HG03571 (cell line): ENCODE measurements around the gene SULT6B1.
A peak's percentile ranks its signal among the peaks of the same experiment; 100 is the strongest.
"Not testable (repeated sequence)": the region's sequence is repeated elsewhere in the genome, so short reads cannot be mapped to it uniquely, and the experiment has no call there.

Source experiments
- ATAC-seq: cut with Tn5 transposase; IDR thresholded peaks from one replicate; pipeline ENCODE4 v1.9.1; 2021; ENCODE audit not compliant: unreplicated experiment

SULT6B1 gene, protein sequence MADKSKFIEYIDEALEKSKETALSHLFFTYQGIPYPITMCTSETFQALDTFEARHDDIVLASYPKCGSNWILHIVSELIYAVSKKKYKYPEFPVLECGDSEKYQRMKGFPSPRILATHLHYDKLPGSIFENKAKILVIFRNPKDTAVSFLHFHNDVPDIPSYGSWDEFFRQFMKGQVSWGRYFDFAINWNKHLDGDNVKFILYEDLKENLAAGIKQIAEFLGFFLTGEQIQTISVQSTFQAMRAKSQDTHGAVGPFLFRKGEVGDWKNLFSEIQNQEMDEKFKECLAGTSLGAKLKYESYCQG

DNA sequence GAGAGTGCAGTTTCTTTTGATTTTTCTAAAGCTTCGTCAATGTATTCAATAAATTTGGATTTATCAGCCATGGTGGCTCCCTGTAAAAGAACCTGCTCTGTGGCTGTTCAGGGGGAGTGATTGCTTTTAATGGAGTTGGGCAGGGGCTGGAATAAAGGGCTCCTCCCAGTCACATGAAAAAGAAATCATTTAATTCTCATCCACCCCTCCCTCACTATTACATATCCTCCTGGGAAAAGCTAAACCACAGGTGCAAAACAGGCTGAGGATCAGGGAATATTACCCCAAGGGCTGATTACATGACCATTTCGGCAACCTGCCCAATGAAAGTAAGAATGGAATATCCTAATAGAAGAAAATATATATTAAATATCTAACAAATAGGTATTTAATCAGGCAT is at the start of gene SULT6B1:
SULT6B1 (minus strand) TSS at position 101 of the 400 bp plus-strand sequence; CDS start at position 71, 30 bp downstream.
- no peak for ATAC-seq

DNA sequence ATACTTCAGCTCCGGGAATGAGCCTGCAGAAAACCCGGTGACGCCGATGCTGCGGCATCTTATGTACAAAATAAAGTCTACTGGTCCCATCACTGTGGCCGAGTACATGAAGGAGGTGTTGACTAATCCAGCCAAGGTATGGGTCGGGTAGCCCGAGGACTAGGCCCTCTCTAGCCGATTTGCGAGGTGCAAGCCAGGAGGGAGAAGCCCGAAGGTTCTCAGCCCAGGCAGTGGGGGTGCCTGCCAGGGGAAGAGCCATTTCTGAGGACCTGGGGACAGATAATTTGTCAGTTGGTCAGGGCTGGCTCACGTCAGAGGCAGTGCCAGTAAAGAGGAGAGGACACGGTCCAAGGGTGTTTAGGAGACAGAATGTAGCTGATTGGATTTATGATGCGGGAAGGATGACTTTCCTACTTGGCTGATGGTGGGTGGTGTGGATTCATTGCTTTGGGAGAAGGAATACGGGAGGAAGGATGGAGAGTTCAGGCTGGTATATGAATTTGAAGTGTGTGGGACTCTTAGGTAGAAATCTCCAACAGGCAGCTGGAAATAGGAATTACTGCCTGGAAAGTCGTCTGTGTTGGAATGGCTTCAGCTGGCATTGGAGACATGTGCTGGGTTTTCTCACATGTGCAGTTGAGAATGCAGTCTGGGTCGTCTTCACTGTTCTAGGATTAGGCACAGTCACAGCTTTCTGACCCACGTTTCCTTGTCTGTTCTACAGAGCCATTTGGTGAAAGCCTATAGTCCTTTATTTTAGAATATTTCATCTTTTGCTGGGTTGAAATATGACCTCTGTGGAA is 43.9 kb upstream of the SULT6B1 start:
- peak; percentile 10 for ATAC-seq

DNA sequence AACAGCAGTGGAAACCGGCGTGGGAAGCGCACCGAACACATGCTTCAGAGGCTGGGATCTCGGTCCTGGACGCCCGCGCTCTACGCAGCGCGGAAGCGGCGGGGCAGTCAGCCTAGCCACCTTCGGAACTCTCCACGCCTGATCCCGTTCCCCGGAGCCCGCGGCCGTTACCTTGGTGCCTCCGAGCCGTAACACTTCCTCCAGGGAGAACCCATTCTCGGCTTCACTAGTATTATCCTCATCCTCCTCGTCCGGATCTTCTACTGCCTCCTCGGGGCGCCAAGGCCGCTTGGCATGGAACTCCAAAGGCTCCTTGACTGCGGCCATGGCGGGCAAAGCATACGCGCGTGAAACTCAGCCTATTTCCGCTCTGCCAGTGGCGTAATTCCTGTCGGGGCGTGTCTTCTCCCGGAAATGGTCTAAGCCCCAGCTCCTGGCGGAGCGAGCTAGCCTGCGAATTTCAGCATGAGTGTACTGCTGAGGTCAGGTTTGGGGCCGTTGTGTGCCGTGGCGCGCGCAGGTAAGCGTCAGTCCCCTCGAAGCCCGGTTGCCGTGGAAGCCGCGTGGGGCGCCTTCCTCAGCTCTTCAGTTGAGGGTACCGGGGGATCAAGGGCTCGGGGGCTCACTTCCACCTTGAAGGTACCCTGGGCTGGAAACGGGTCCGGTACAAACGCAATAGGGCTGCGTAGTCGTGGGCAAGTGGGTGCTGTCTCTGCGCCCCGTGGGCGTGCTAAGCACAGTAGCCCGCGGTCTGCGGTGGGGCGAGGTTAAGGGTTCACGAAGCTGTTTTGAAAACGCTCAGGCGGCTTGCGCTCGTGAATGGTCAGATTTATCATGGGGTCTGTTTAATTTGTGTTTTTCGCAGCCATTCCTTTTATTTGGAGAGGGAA is 43.0 kb upstream of the SULT6B1 start, which contains the start of the genes CEBPZ and NDUFAF7:
CEBPZ (minus strand) TSS at position 356 of the 890 bp plus-strand sequence; CDS start at position 327, 29 bp downstream.
NDUFAF7 (plus strand) TSS at position 418 of the 890 bp plus-strand sequence; CDS start at position 466, 48 bp downstream.
- ATAC-seq = peak; percentile 94

DNA sequence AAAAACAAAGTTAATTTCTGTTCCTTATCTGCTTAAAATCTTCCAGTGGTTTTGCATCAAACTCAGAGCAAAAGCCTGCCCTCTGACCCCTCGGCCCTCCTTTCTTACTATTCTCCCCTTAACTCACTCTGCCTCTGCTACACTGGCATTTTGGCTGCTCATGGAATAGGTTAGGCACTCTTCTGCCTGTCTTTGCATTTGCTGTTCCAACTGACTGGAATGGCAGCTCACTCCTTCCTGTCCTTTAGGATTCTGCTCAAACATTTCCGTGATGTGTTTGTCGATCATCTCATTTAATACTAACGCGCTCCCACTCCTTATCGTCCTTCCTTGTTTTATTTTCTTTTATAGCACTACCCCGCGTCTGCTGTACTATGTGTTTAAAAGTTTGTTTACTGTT is 42.1 kb upstream of the SULT6B1 start:
- ATAC-seq = no peak

DNA sequence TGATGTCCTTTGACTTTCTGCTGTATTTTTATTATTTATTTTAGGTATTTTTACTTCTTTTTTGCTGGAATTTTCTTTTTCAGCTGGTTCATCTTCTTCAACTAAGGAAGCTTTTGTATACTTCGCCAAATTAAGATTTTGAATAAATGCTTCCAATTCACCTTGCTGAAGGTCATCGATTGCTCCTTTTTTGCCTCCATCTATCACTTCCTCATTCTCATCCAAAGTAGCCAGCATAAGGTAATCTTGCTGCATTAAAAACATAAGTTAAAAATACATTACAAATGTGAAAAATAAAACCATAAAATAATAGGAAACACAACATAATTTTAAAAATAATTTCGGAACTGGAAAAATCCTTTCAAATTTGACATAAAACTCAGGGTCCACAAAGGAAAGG is 40.3 kb upstream of the SULT6B1 start:
- ATAC-seq = no peak

DNA sequence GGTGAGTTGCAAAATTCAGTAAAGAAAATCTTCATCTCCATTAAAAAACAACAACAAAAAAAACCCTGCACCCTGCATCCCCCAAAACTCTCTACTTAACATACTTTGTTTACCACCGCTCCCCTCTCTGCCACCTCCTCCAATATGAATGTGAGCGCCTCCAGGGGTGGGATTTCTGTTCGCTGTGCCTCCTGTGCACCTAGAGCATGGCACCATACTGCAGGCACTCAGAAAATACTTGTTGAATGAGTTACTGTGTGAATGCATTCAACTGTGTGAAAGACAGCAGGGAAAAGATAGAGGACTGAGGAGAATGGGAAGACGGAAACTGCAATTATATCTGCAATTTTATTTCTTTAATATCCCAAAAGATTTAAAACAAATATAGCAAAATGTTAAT is 38.4 kb upstream of the SULT6B1 start:
- ATAC-seq = no peak

DNA sequence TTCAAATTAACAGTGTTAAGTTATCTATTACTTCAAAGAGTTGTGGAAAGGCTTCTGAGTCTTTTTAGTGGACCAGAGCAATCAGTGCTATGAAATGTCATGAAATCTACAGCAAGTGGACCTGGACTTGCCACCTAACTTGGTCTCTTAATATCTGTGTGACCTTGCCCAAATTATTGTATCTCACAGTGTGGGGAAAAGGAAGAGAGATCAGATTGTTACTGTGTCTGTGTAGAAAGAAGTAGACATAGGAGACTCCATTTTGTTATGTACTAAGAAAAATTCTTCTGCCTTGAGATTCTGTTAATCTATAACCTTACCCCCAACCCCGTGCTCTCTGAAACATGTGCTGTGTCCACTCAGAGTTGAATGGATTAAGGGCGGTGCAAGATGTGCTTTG is 36.7 kb upstream of the SULT6B1 start:
- ATAC-seq = not testable (repeated sequence)

DNA sequence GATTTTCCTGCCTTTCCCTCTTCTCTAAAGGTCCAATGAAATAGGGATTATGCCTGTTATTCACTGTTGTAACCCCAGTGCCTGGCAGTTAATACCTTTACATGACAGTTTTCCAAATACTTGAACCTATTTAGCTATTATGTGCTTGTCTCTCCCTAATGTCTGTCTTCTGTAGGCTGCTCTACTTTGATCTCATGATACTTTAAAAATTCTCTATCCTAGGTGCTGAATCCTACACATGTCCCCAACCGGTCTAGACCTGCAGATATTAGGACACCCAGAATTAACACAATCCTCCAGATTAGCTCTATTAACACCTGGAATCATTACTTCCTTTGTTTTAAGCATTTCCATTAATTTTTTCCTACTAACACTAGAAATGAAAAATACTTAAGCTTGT is 35.6 kb upstream of the SULT6B1 start:
- no peak for ATAC-seq

DNA sequence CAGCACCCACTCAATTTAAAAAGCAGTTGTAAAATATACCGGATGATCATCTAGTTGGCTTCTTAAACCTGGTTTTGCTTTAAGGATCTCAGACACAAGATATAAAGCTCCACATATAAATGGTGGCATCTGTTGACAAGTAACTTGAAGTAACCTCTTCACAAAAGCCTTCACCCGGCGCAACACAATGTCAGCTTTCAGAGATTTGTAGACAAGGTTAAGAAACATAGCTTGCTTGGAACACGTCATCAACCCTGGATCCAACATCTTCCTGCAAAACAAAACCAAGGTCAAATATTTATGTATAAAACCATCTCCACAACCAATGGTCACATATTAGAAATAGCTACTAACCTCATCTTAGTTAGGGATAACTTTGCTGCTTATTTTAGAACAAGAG is 34.7 kb upstream of the SULT6B1 start:
- ATAC-seq = no peak

DNA sequence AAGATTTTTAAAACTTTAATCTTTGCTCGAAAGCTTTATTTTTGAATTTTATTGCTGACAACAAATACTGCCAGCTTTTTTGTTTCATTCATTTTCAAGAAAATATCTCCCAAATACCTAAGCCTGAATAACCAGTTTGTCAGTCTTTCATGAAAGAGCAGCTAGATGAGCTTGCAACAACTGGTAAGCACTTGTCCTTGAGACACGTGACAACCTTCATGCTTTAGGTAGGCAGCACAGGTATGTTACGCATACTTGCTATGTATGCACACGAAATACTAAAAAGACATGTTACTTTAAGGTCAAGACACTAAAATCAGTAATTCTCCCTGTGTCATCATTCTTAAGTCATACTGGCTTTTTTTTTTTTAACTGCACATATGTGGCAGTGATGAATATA is 30.6 kb upstream of the SULT6B1 start:
- ATAC-seq = no peak

DNA sequence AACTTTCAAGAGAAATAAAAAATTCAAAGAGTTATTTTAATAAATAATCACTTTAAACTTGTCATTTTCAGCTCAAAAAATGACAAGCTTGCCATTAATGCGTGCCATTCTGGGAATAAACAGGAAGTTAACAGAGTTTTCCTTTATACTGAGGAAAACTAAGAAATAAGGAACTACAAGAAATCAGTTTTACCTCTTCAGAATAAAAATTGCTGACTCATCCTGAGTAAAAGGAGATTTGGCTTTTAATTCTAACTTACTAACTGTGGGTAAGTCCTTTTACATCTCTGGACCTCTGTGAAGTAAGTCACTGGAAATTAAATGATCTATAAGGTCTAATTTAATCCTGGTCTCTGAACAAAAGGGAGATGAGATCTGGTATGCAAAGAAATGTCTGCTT is 26.8 kb upstream of the SULT6B1 start:
- no peak for ATAC-seq

DNA sequence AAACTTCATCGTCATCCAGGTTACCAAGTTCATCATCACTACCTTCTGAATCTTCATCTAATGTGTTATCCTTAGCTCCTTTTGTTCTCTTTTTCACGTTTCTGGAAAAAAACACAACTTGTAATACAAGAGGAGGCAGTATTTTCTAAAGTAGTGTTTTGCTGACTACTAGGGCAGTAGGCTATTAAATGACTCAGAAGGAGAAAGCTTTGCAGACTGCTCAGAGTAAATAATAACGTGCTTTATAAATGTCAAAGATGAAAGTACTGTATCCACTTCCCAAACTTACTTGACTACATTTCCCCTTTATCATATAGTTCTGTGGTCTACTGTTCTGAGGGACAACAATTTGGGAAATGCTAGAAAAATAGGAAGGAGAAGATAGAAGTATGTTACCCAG is 23.5 kb upstream of the SULT6B1 start:
- no peak for ATAC-seq

DNA sequence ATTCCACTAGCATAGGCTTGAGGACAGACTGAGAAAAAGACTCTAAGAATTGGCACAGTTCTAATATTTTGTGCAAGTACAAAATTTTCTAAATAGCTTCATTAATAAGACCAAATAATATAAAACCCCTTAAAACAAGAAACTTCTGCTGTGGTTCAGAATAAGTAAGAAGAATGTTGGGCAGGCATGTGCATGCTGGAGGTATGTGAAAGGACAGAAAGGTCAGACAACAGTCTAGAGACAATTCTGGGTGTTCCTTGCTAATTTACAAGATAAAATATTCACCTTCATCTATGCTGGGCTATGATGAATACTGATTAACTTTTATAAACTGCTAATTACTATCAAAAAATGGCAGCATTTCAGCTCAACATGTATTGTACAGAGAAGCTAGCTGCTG is 22.7 kb upstream of the SULT6B1 start:
- no peak for ATAC-seq

DNA sequence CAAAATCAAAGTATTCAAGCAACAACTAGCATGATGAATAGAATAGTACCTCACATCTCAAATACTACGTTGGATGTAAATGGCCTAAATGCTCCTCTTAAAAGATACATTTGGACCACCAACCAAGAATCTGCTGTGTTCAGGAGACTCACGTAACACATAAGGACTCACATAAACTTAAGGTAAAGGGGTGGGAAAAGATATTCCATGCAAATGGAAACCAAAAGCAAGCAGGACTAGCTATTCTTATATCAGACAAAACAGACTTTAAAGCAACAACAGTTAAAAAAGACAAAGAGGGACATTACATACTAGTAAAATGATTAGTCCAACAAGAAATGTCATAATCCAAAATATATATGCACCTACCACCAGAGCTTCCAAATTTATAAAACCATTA is 18.3 kb upstream of the SULT6B1 start:
- ATAC-seq = not testable (repeated sequence)

DNA sequence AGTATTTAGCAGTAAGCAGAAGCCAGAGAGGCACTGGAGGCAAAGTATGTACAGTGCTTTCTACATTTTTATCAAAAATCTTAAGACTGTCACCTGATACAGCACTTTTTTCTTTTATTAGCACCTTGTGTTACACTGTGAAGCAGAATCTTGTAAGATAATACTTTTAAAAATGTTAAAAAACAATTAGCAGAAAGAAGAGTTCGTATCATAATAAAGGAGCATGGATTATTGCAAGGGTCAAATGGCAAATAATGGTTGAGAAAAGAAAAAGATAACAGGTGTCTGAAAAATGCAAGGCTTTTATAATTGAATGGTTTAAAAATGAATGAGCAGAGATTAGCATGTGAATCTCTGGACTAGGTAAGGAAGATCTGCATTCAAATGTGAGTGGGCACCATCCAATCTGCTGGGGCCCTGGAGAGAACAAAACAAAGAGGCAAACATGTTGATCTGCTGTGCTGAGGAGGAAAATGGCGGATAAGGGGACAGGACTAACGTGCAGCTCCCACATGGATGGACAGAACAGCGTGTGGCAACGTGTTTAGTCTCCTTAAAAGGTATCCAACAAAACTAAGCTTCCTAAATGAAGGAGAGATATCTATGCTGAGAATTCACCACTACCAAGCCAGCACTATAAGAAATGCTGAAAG is 17.3 kb upstream of the SULT6B1 start:
- no peak for ATAC-seq

DNA sequence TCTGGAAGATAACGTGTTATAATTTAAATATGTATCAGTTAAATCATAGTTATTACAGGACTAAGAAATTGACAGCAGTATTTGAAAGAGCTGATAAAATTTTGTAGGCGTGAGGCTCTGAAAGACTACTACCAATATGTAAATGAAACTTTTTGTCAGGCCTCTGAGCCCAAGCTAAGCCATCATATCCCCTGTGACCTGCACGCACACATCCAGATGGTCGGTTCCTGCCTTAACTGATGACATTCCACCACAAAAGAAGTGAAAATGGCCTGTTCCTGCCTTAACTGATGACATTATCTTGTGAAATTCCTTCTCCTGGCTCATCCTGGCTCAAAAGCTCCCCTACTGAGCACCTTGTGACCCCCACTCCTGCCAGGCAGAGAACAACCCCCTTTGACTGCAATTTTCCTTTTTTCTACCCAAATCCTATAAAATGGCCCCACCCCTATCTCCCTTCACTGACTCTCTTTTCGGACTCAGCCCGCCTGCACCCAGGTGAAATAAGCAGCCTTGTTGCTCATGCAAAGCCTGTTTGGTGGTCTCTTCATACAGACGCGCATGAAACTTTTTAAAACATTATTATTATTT is 16.7 kb upstream of the SULT6B1 start:
- ATAC-seq = not testable (repeated sequence)

DNA sequence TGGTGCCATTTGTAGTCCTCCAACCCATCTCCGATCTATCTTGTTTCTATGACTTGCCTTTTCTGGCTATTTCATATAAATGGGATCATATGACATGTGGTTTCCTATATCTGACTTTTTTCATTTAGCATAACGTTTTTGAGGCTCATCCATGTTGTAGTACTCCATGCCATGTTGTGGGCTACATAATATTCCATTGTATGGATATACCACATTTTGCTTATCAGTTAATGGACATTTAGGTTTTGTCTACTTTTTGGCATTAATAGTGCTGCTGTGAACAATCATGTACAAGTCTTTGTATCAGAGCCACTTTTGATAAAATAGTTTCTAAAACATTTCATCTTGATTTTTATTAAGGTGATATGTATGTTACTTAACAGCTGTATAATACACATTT is 15.2 kb upstream of the SULT6B1 start:
- ATAC-seq = no peak

DNA sequence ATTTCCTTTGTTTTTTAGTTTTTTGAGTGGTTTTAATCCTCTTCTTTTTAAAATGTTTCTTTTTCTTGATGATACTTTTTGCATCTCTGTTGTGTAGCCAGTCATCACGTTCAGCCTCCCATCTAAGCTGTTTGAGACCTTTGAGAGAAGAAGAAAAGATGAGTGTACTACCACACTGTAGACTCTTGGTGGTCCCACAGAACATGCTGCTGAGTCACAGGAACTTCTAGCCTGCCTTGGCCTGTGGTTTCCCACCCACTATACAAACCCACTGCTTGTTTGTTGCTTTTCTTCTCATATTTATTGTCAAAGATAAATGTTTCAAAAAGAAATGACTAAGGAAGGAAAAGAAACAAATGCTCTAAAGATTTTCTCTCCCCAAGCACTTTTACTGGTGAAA is 13.3 kb upstream of the SULT6B1 start:
- ATAC-seq = no peak

DNA sequence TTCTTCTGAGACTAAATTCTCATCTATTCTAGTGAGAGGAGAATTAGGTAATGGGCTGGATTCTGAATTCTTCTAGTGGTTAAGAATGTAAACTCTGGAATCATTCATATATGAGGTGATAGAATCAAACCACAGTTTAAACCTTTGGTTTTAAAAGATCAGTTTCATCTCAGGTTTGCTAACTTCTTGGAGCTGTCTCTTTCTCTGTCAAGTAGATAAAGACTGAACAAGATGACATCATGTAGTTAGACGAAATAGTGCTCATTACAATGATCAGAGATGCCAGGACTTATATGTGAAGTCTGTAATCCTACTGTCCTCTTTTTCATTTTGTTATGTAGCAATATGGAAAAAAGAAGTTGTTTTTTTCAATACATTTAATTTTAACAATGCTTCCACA is 12.7 kb upstream of the SULT6B1 start:
- no peak for ATAC-seq

DNA sequence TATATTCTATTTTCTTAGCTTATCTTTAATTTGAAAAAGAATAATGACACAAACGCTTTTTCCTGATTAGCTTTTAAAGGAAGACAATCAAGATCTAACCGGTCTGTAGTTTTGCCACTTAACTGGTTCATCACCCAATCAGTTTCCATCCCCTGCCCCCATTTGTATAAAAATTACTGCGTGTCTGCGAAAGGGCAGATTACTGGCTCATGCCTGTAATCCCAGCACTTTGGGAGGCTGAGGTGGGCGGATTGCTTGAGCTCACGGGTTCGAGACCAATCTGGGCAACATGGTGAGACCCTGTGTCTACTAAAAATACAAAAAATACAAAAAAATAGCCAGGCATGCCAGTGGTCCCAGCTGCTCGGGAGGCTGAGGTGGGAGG is 10.2 kb upstream of the SULT6B1 start:
- no peak for ATAC-seq
